ENCODE results near the gene ACVR1. TPM values are rescaled to one million over a fixed set of nuclear protein-coding genes. Genes with fewer than 3 reads are reported as not detected.

Gene ACVR1
- polyA plus RNA-seq, 1 experiment = 50.6 TPM

DNA sequence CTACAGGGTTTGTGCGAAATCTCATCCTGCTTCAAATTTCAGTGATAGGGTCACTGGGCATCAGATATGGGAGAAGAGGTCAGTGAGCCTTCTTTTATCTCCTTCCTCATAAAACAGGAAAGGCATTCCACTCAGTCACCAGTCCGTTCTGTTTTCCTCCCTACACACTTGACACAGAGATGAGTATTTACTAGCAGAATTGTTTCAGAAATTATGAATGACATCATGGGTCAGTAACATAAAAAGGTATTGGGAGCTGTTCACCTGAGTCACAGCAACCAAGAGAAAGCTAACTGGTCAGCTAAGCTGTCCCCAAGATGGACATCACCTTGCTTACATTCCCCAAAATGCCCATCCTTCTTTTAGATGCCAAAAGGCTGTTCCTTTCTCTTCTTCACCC is 96.3 kb downstream of the ACVR1 start:
- Histone ChIP-seq H3K9me3 (ENCODE audit: control insufficient read depth, insufficient read depth, low read length) (no peaks in the 10 kb centered on the region), H3K27ac (ENCODE audit: low read depth, low read length) (no peak overlapping the region), H3K27me3 (ENCODE audit: control insufficient read depth, insufficient read depth, low read length) (no peaks in the 10 kb centered on the region), H3K4me3 (ENCODE audit: low read depth, low read length) (no peak overlapping the region)
- TF ChIP-seq CTCF (IDR thresholded peaks at IDR 0.05; ENCODE audit: low read depth, low read length) = no peak
- no peak for DNase-seq (ENCODE audit: low read depth, low spot score)
- POLR2A ChIA-PET = no interaction called here
- CTCF ChIA-PET = interaction anchor here (0.6 to 1.9 kb wide), 5 partner anchors 17 to 478 kb away, joined by 3 to 12 read pairs (median 4); no protein-coding TSS in a partner anchor

DNA sequence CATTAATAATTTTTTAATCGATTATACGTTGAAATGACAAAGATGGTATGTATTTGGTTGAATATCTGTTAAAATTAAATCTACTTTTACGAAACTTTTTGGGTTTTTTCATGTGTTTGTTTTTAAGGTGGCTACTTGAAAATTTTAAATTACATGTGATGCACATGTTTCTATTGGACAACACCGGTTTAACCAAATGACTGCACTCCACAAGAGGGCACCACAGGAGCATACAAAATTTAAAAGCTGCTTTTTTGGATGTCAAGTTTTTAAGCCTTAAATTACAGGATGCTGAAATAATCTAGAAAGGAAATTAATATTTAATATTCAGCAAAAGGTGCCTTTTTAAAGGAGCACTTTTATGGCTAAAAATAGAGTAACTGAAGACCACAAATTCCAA is 98.7 kb downstream of the ACVR1 start:
- Histone ChIP-seq H3K27me3 (ENCODE audit: control insufficient read depth, insufficient read depth, low read length) (no peaks in the 10 kb centered on the region), H3K9me3 (ENCODE audit: control insufficient read depth, insufficient read depth, low read length) (no peaks in the 10 kb centered on the region), H3K27ac (ENCODE audit: low read depth, low read length) (no peak overlapping the region), H3K4me3 (ENCODE audit: low read depth, low read length) (no peak overlapping the region)
- TF ChIP-seq CTCF (IDR thresholded peaks at IDR 0.05; ENCODE audit: low read depth, low read length) = peak; percentile 74
- ChIA-PET CTCF (interaction anchor here (0.8 to 6.4 kb wide), 9 partner anchors 10 to 247 kb away, joined by 3 to 41 read pairs (median 6); partner anchors contain the start of gene ACVR1), POLR2A (no interaction called here)
- DNase-seq (ENCODE audit: low read depth, low spot score) = peak; percentile 33

GRCh38 chr2:157771234-157771633 is 104.9 kb downstream of the ACVR1 start:
- no peak overlapping the region for H3K27ac ChIP-seq (ENCODE audit: low read depth, low read length)
- no peaks in the 10 kb centered on the region for H3K9me3 ChIP-seq (ENCODE audit: control insufficient read depth, insufficient read depth, low read length)
- no peaks in the 10 kb centered on the region for H3K27me3 ChIP-seq (ENCODE audit: control insufficient read depth, insufficient read depth, low read length)
- ChIA-PET CTCF (interaction anchor here (2.4 kb wide), 1 partner anchor 11 kb away, joined by 9 read pairs; no protein-coding TSS in a partner anchor), POLR2A (no interaction called here)
- no peak for TF ChIP-seq CTCF (IDR thresholded peaks at IDR 0.05; ENCODE audit: low read depth, low read length)
- DNase-seq (ENCODE audit: low read depth, low spot score) = no peak
- no peak overlapping the region for H3K4me3 ChIP-seq (ENCODE audit: low read depth, low read length)

- Histone ChIP-seq H3K27me3 (ENCODE audit: control insufficient read depth, insufficient read depth, low read length) (no peaks in the 10 kb centered on the region), H3K4me3 (ENCODE audit: low read depth, low read length) (no peak overlapping the region), H3K27ac (ENCODE audit: low read depth, low read length) (no peak overlapping the region), H3K9me3 (ENCODE audit: control insufficient read depth, insufficient read depth, low read length) (no peaks in the 10 kb centered on the region)
- CTCF ChIA-PET = no interaction called here
- DNase-seq (ENCODE audit: low read depth, low spot score) = no peak
- no peak for TF ChIP-seq CTCF (IDR thresholded peaks at IDR 0.05; ENCODE audit: low read depth, low read length)
- POLR2A ChIA-PET = no interaction called here
These were observed 106.3 kb downstream of the ACVR1 start for GRCh38 chr2:157769856-157770255.

- DNase-seq (ENCODE audit: low read depth, low spot score) = no peak
- Histone ChIP-seq H3K27me3 (ENCODE audit: control insufficient read depth, insufficient read depth, low read length) (no peaks in the 10 kb centered on the region), H3K4me3 (ENCODE audit: low read depth, low read length) (no peak overlapping the region), H3K9me3 (ENCODE audit: control insufficient read depth, insufficient read depth, low read length) (no peaks in the 10 kb centered on the region), H3K27ac (ENCODE audit: low read depth, low read length) (no peak overlapping the region)
- CTCF ChIA-PET = no interaction called here
- POLR2A ChIA-PET = no interaction called here
- no peak for TF ChIP-seq CTCF (IDR thresholded peaks at IDR 0.05; ENCODE audit: low read depth, low read length)
These were observed 111.7 kb downstream of the ACVR1 start for GRCh38 chr2:157764386-157764785.

All from AG04450 (cell line).